ENCODE measurements around the gene SLC9A1. TPM values are rescaled to one million over a fixed set of nuclear protein-coding genes. Genes with fewer than 3 reads are reported as not detected.

The SLC9A1 gene
- total and polyA plus RNA-seq, 2 experiments from 2014 or later, result 8.5 to 23.7 TPM

GRCh38 chr1:27084107-27084506 is 70.8 kb downstream of the SLC9A1 start:
- 82 to 94% methylated on average over 4 of the region's 4 CpGs for WGBS, 2 experiments (ENCODE audit: low coverage in 1 of 2, low lambda C conversion rate in 2 of 2, missing lambda C conversion rate in 2 of 2)
- Histone ChIP-seq H3F3A (ENCODE audit: insufficient read depth) (no peaks in the 10 kb centered on the region), H3K27me3 (replicated peaks; ENCODE audit: insufficient read depth) (no peaks in the 10 kb centered on the region), H3K9me2 (ENCODE audit: insufficient read depth) (no peaks in the 10 kb centered on the region), H3K9me3 (ENCODE audit: low read depth) (no peaks in the 10 kb centered on the region), H4K20me1 (ENCODE audit: insufficient read depth) (no peaks in the 10 kb centered on the region), H3K4me1 (ENCODE audit: insufficient read depth) (no peaks in the 10 kb centered on the region), H3K36me3 (ENCODE audit: low read depth) (no peaks in the 10 kb centered on the region), H3K4me2 (ENCODE audit: unreplicated experiment) (no peak overlapping the region), H3K4me3 (no peak overlapping the region), H3K9ac (no peak overlapping the region), H3K79me2 (ENCODE audit: insufficient read depth) (no peaks in the 10 kb centered on the region), H3K27ac (no peak overlapping the region), H2AFZ (no peak overlapping the region)
- DNase-seq, result no peak
- in situ Hi-C loops (cut with MboI), result no loop called here
- TF ChIP-seq EZH2phosphoT487 (IDR thresholded peaks at IDR 0.05; ENCODE audit: insufficient read depth, low read depth), result no peak
- no peak for TF ChIP-seq EZH2 (IDR thresholded peaks at IDR 0.05; ENCODE audit: insufficient read depth, poor library complexity, severe bottlenecking)

GRCh38 chr1:27077968-27078367 is 77.0 kb downstream of the SLC9A1 start:
- no peaks in the 10 kb centered on the region for H3K9me3 ChIP-seq (ENCODE audit: low read depth)

GRCh38 chr1:27076803-27077202 is 78.1 kb downstream of the SLC9A1 start:
- H3K36me3 ChIP-seq (ENCODE audit: low read depth), result no peaks in the 10 kb centered on the region
- in situ Hi-C loops (cut with MboI), result no loop called here
- DNase-seq, result no peak
- H2AFZ ChIP-seq, result no peak overlapping the region
- no peaks in the 10 kb centered on the region for H3K9me3 ChIP-seq (ENCODE audit: low read depth)
- 74 to 79% methylated on average over 2 of the region's 2 CpGs for WGBS, 2 experiments (ENCODE audit: low coverage in 1 of 2, low lambda C conversion rate in 2 of 2, missing lambda C conversion rate in 2 of 2)
- no peaks in the 10 kb centered on the region for H4K20me1 ChIP-seq (ENCODE audit: insufficient read depth)
- no peak overlapping the region for H3K4me2 ChIP-seq (ENCODE audit: unreplicated experiment)
- no peaks in the 10 kb centered on the region for H3K79me2 ChIP-seq (ENCODE audit: insufficient read depth)
- no peak overlapping the region for H3K9ac ChIP-seq
- no peaks in the 10 kb centered on the region for H3F3A ChIP-seq (ENCODE audit: insufficient read depth)
- H3K27me3 ChIP-seq (replicated peaks; ENCODE audit: insufficient read depth), result no peaks in the 10 kb centered on the region
- no peak for TF ChIP-seq EZH2phosphoT487 (IDR thresholded peaks at IDR 0.05; ENCODE audit: insufficient read depth, low read depth)
- TF ChIP-seq EZH2 (IDR thresholded peaks at IDR 0.05; ENCODE audit: insufficient read depth, poor library complexity, severe bottlenecking), result no peak
- no peaks in the 10 kb centered on the region for H3K9me2 ChIP-seq (ENCODE audit: insufficient read depth)
- H3K4me3 ChIP-seq, result no peak overlapping the region
- no peak overlapping the region for H3K27ac ChIP-seq
- H3K4me1 ChIP-seq (ENCODE audit: insufficient read depth), result no peaks in the 10 kb centered on the region

More at GRCh38 chr1:27077968-27078367, 77.0 kb downstream of the SLC9A1 start:
- Histone ChIP-seq H3K27ac (no peak overlapping the region), H3F3A (ENCODE audit: insufficient read depth) (no peaks in the 10 kb centered on the region), H3K79me2 (ENCODE audit: insufficient read depth) (no peaks in the 10 kb centered on the region), H3K4me2 (ENCODE audit: unreplicated experiment) (no peak overlapping the region), H3K9ac (no peak overlapping the region), H3K4me3 (no peak overlapping the region), H2AFZ (no peak overlapping the region), H3K4me1 (ENCODE audit: insufficient read depth) (no peaks in the 10 kb centered on the region), H3K9me2 (ENCODE audit: insufficient read depth) (no peaks in the 10 kb centered on the region), H4K20me1 (ENCODE audit: insufficient read depth) (no peaks in the 10 kb centered on the region), H3K27me3 (replicated peaks; ENCODE audit: insufficient read depth) (no peaks in the 10 kb centered on the region), H3K36me3 (ENCODE audit: low read depth) (no peaks in the 10 kb centered on the region)
- TF ChIP-seq EZH2 (IDR thresholded peaks at IDR 0.05; ENCODE audit: insufficient read depth, poor library complexity, severe bottlenecking) (no peak), EZH2phosphoT487 (IDR thresholded peaks at IDR 0.05; ENCODE audit: insufficient read depth, low read depth) (no peak)
- in situ Hi-C loops (cut with MboI), result no loop called here
- no peak for DNase-seq
- WGBS, 2 experiments (ENCODE audit: low coverage in 1 of 2, low lambda C conversion rate in 2 of 2, missing lambda C conversion rate in 2 of 2), result 41 to 51% methylated on average over 4 to 7 of the region's 7 CpGs

- Histone ChIP-seq H2AFZ (no peak overlapping the region), H3K9ac (no peak overlapping the region), H3K9me2 (ENCODE audit: insufficient read depth) (no peaks in the 10 kb centered on the region), H3K9me3 (ENCODE audit: low read depth) (no peaks in the 10 kb centered on the region), H3K4me2 (ENCODE audit: unreplicated experiment) (no peak overlapping the region), H4K20me1 (ENCODE audit: insufficient read depth) (no peaks in the 10 kb centered on the region), H3F3A (ENCODE audit: insufficient read depth) (no peaks in the 10 kb centered on the region), H3K4me3 (no peak overlapping the region), H3K27me3 (replicated peaks; ENCODE audit: insufficient read depth) (no peaks in the 10 kb centered on the region), H3K4me1 (ENCODE audit: insufficient read depth) (no peaks in the 10 kb centered on the region), H3K27ac (no peak overlapping the region), H3K79me2 (ENCODE audit: insufficient read depth) (no peaks in the 10 kb centered on the region), H3K36me3 (ENCODE audit: low read depth) (no peaks in the 10 kb centered on the region)
- WGBS, 2 experiments (ENCODE audit: low coverage in 1 of 2, low lambda C conversion rate in 2 of 2, missing lambda C conversion rate in 2 of 2), result 72 to 83% methylated on average over 3 of the region's 3 CpGs
- peak; percentile 47 for DNase-seq
- no peak for TF ChIP-seq EZH2phosphoT487 (IDR thresholded peaks at IDR 0.05; ENCODE audit: insufficient read depth, low read depth)
- in situ Hi-C loops (cut with MboI), result no loop called here
Observed at GRCh38 chr1:27074175-27074780, 80.6 kb downstream of the SLC9A1 start.

GRCh38 chr1:27071049-27071416 is 83.9 kb downstream of the SLC9A1 start:
- Histone ChIP-seq H3K79me2 (ENCODE audit: insufficient read depth) (no peaks in the 10 kb centered on the region), H3K27me3 (replicated peaks; ENCODE audit: insufficient read depth) (no peaks in the 10 kb centered on the region), H3K9ac (no peak overlapping the region), H3K36me3 (ENCODE audit: low read depth) (no peaks in the 10 kb centered on the region), H3K4me3 (no peak overlapping the region), H3K27ac (no peak overlapping the region), H3K9me2 (ENCODE audit: insufficient read depth) (no peaks in the 10 kb centered on the region), H3F3A (ENCODE audit: insufficient read depth) (no peaks in the 10 kb centered on the region), H3K9me3 (ENCODE audit: low read depth) (no peaks in the 10 kb centered on the region), H2AFZ (no peak overlapping the region), H3K4me1 (ENCODE audit: insufficient read depth) (no peaks in the 10 kb centered on the region), H4K20me1 (ENCODE audit: insufficient read depth) (no peaks in the 10 kb centered on the region), H3K4me2 (ENCODE audit: unreplicated experiment) (no peak overlapping the region)
- WGBS, 2 experiments (ENCODE audit: low coverage in 1 of 2, low lambda C conversion rate in 2 of 2, missing lambda C conversion rate in 2 of 2), result 20 to 22% methylated on average over 8 of the region's 8 CpGs
- in situ Hi-C loops (cut with MboI), result no loop called here
- peak; percentile 63 for DNase-seq
- TF ChIP-seq EZH2 (IDR thresholded peaks at IDR 0.05; ENCODE audit: insufficient read depth, poor library complexity, severe bottlenecking) (no peak), EZH2phosphoT487 (IDR thresholded peaks at IDR 0.05; ENCODE audit: insufficient read depth, low read depth) (no peak)

Data from GM23248 (cell line).